HepG2 (cell line): ENCODE results near the gene SSH3. TPM values are rescaled to one million over a fixed set of nuclear protein-coding genes. Genes with fewer than 3 reads are reported as not detected.

Experiments used
- ELK4 ChIP-seq: sonication (generic); formaldehyde crosslinking; IDR thresholded peaks from 2 replicates; pipeline ENCODE4 v1.9.0; 2021; ENCODE audit warnings: missing genetic modification reagents, borderline replicate concordance
- HOXD1 ChIP-seq: sonication (generic); formaldehyde crosslinking; IDR thresholded peaks from 2 replicates; pipeline ENCODE4 v1.5.0; 2020; ENCODE audit warnings: missing genetic modification reagents
- IRF2 ChIP-seq: IDR thresholded peaks from 2 replicates; pipeline ENCODE4 v1.6.1; 2018; ENCODE audit warnings: missing genetic modification reagents, missing compliant biosample characterization
- KLF6 ChIP-seq: IDR thresholded peaks from 2 replicates; pipeline ENCODE4 v1.8.0; 2016; ENCODE audit warnings: missing biosample characterization, missing genetic modification reagents
- MTA3 ChIP-seq: sonication (generic); formaldehyde crosslinking; IDR thresholded peaks from 2 replicates; pipeline ENCODE4 v1.4.0; 2020; ENCODE audit warnings: missing genetic modification reagents
- NCOA2 ChIP-seq: sonication (generic); formaldehyde crosslinking; IDR thresholded peaks from 2 replicates; pipeline ENCODE4 v1.8.0; 2022; ENCODE audit warnings: inconsistent platforms
- PRDM10 ChIP-seq: sonication (generic); formaldehyde crosslinking; IDR thresholded peaks from 2 replicates; pipeline ENCODE4 v1.4.0; 2020; ENCODE audit warnings: low read depth, missing genetic modification reagents
- RORA ChIP-seq: sonication (generic); formaldehyde crosslinking; IDR thresholded peaks from 2 replicates; pipeline ENCODE4 v1.5.0; 2020; ENCODE audit warnings: mild to moderate bottlenecking, missing genetic modification reagents, moderate library complexity
- SIN3A ChIP-seq: IDR thresholded peaks from 2 replicates; pipeline ENCODE4 v1.6.1; 2011; ENCODE audit warnings: low read depth, mild to moderate bottlenecking, control low read depth, low read length, borderline replicate concordance
- TBP ChIP-seq: sonication (generic); formaldehyde crosslinking; IDR thresholded peaks from 2 replicates; pipeline ENCODE4 v1.5.0; 2020; ENCODE audit warnings: missing genetic modification reagents
- ZBTB34 ChIP-seq: sonication (generic); formaldehyde crosslinking; IDR thresholded peaks from 2 replicates; pipeline ENCODE4 v1.8.0; 2022; ENCODE audit warnings: mild to moderate bottlenecking, missing genetic modification reagents
- ZNF142 ChIP-seq: sonication (generic); formaldehyde crosslinking; IDR thresholded peaks from 2 replicates; pipeline ENCODE4 v1.4.0; 2020; ENCODE audit warnings: missing genetic modification reagents
- ZNF547 ChIP-seq: sonication (generic); formaldehyde crosslinking; IDR thresholded peaks from 2 replicates; pipeline ENCODE4 v1.5.1; 2020; ENCODE audit warnings: mild to moderate bottlenecking, missing genetic modification reagents
- ZNF629 ChIP-seq: sonication (generic); formaldehyde crosslinking; conservative IDR thresholded peaks from 2 replicates; pipeline ENCODE4 v1.5.0; 2020; ENCODE audit warnings: missing genetic modification reagents
- ZNF720 ChIP-seq: sonication (generic); formaldehyde crosslinking; IDR thresholded peaks from 2 replicates; pipeline ENCODE4 v1.4.0; 2020; ENCODE audit warnings: missing genetic modification reagents
- ZNF772 ChIP-seq: sonication (generic); formaldehyde crosslinking; IDR thresholded peaks from 2 replicates; pipeline ENCODE4 v1.5.0; 2020; ENCODE audit warnings: mild to moderate bottlenecking, missing genetic modification reagents
- ZNF792 ChIP-seq: IDR thresholded peaks from 2 replicates; pipeline ENCODE4 v1.6.1; 2016
- polyA plus RNA-seq, 8 experiments: library from polyadenylated mRNA; depleted of rRNA in 3 of 8; stranded (reverse) in 7 of 8; unstranded in 1 of 8; fragments of >200 nt; fragmentation: Illumina TruSeq in 4 of 8; extraction: Trizol in 4 of 8; gene quantifications; 2 replicates each; pipeline versions ENCODE4 v1.2.1 to v1.2.3, GENCODE V29; 2011 to 2016; ENCODE audit warnings: low read depth in 4 of 8, missing spikeins in 1 of 8, mixed read lengths in 1 of 8; ENCODE audit not compliant: insufficient read depth in 1 of 8
- total RNA-seq, 5 experiments: library from RNA; depleted of rRNA; stranded (reverse); fragments of >200 nt; fragmentation: Illumina TruSeq; extraction: Trizol; gene quantifications; 2 replicates each; pipeline ENCODE4 v1.2.3, GENCODE V29; 2016; ENCODE audit warnings: low read depth in 1 of 5

The SSH3 gene
- total and polyA plus RNA-seq, 2 of the 13 experiments (the other 11 are each of a cell fraction or from before 2014, with no cell fraction given): 12.4 to 18.8 TPM

GRCh38 chr11:67356387-67356863 lies 53.1 kb downstream of the SSH3 start (continued):
- TF ChIP-seq ELK4 (no peak), ZNF142 (CRISPR knock-in tag) (no peak), IRF2 (CRISPR knock-in tag) (no peak), MTA3 (no peak), ZBTB34 (CRISPR knock-in tag) (no peak), RORA (CRISPR knock-in tag) (no peak), TBP (CRISPR knock-in tag) (no peak), ZNF720 (CRISPR knock-in tag) (no peak), ZNF772 (CRISPR knock-in tag) (no peak), PRDM10 (CRISPR knock-in tag) (no peak), HOXD1 (CRISPR knock-in tag) (0 out of 2 replicates have a peak, but pooled peaks have one; percentile 30), SIN3A (no peak), ZNF629 (no peak), ZNF792 (CRISPR knock-in tag) (no peak), NCOA2 (CRISPR knock-in tag) (no peak), ZNF547 (no peak), KLF6 (CRISPR knock-in tag) (no peak)
